Osteocyte (in vitro differentiated cells): ENCODE measurements around the gene LIMS2. TPM values are rescaled to one million over a fixed set of nuclear protein-coding genes. Genes with fewer than 3 reads are reported as not detected.
A peak's percentile ranks its signal among the peaks of the same experiment; 100 is the strongest.

ENCODE experiments used
- DNase-seq: peaks from one replicate; pipeline ENCODE4 v3.0.0; 2021; ENCODE audit warnings: mixed read lengths; ENCODE audit not compliant: unreplicated experiment; ENCODE audit errors: extremely low spot score
- H3K27ac Mint-ChIP-seq: one replicate; pipeline ENCODE4 v1.8.0; 2021; ENCODE audit warnings: mild to moderate bottlenecking, mixed read lengths; ENCODE audit not compliant: unreplicated experiment
- H3K27me3 Mint-ChIP-seq: one replicate; pipeline ENCODE4 v1.8.0; 2021; ENCODE audit warnings: mixed read lengths; ENCODE audit not compliant: unreplicated experiment
- H3K36me3 Mint-ChIP-seq: one replicate; pipeline ENCODE4 v1.8.0; 2021; ENCODE audit warnings: mixed read lengths; ENCODE audit not compliant: unreplicated experiment
- H3K4me1 Mint-ChIP-seq: one replicate; pipeline ENCODE4 v1.8.0; 2021; ENCODE audit warnings: mixed read lengths; ENCODE audit not compliant: unreplicated experiment
- H3K4me3 Mint-ChIP-seq: one replicate; pipeline ENCODE4 v1.8.0; 2021; ENCODE audit warnings: mild to moderate bottlenecking, moderate library complexity, mixed read lengths; ENCODE audit not compliant: unreplicated experiment
- H3K9me3 Mint-ChIP-seq: one replicate; pipeline ENCODE4 v1.8.0; 2021; ENCODE audit warnings: mixed read lengths; ENCODE audit not compliant: unreplicated experiment
- total RNA-seq: library from RNA; stranded (reverse); gene quantifications from 2 replicates; pipeline ENCODE4 v1.2.1, GENCODE V29; 2021
- TF ChIP-seq, protein P1 (sequence below): fragments of 200-600 bp; sonication (generic); IDR thresholded peaks from 2 replicates; pipeline ENCODE4 v1.5.0; 2021; ENCODE audit warnings: antibody characterized with exemption, mild to moderate bottlenecking, moderate library complexity

The LIMS2 gene
- total RNA-seq, 1 donor from 2014 or later: 51.0 TPM

DNA sequence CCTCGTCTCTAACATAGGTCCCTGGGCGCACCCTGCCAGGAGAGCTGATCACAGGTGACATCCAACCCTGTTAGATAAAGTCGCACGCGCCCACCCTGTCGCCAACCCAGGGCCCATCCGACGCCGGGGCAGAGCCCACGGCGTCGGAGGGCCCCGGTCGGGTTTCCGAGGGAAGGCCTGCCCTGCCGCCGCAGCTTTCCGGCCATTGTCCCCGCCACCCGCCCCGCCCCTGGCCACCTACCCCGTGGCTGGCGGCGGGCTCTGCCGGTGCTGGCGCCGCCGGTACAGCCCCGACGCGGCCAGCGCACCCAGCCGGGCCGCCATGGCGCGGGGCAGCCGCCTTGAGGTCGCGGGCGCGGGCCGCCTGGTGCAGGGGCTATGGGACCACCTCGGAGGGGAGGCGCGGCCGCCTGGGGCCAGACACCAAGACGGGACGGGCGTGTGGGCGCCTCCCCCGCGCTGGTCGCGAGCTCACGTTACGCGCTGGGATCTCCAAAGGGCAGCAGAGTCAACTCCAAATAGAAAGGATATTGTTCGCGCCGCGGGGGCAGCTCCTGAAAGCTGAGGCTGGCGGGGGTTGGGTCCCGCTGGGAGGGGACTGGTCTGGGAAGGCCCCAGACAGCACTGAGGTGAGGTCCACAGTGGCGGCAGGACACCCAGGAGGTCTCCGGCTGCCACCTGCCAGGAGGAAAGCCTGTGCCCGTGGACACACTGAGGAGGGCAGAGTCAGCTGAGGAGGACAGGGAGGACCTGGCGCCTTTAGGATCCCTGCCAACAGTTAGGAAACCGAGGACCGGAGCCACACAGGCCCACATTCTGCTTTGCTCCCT, 11.1 kb downstream of the LIMS2 start:
- peaks cover 5% of the 10 kb centered on the region for H3K36me3 Mint-ChIP-seq
- TF ChIP-seq, protein P1, sequence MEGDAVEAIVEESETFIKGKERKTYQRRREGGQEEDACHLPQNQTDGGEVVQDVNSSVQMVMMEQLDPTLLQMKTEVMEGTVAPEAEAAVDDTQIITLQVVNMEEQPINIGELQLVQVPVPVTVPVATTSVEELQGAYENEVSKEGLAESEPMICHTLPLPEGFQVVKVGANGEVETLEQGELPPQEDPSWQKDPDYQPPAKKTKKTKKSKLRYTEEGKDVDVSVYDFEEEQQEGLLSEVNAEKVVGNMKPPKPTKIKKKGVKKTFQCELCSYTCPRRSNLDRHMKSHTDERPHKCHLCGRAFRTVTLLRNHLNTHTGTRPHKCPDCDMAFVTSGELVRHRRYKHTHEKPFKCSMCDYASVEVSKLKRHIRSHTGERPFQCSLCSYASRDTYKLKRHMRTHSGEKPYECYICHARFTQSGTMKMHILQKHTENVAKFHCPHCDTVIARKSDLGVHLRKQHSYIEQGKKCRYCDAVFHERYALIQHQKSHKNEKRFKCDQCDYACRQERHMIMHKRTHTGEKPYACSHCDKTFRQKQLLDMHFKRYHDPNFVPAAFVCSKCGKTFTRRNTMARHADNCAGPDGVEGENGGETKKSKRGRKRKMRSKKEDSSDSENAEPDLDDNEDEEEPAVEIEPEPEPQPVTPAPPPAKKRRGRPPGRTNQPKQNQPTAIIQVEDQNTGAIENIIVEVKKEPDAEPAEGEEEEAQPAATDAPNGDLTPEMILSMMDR: no peak

DNA sequence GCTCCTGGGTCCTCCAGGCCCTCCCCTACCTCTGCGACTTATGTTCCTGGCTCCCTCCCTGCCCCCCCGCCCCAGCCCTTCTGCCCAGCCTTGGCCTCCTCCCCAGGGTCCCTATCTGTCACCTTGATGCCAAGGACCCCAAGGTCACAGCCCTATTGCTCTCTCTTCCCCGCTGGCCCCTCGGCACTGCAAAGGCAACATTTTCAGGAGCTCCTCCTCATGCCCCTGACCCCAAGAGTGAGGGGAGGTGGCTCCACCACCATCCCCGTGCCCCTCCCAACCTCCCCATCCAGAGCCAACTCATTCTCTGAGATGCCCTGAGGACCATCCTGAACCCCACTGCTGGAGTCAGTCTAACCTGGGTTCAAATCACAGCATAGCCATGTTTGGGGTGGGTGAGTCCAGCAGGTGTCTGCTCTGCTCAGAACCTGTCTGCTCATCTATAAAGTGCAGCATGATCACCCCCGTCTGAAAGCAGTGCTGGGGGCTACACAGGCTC, 11.7 kb downstream of the LIMS2 start:
- no peaks in the 10 kb centered on the region for H3K27me3 Mint-ChIP-seq
- no peak overlapping the region for H3K4me3 Mint-ChIP-seq
- H3K27ac Mint-ChIP-seq: peak overlapping the region; percentile 44
- no peak for DNase-seq
- TF ChIP-seq, protein P1: no peak
- peaks cover 47% of the 10 kb centered on the region for H3K4me1 Mint-ChIP-seq
- peaks cover 5% of the 10 kb centered on the region for H3K36me3 Mint-ChIP-seq
- no peaks in the 10 kb centered on the region for H3K9me3 Mint-ChIP-seq

More for the DNA sequence above, 11.1 kb downstream of the LIMS2 start:
- Mint-ChIP-seq H3K9me3 (no peaks in the 10 kb centered on the region), H3K4me3 (no peak overlapping the region), H3K4me1 (peaks cover 43% of the 10 kb centered on the region), H3K27me3 (no peaks in the 10 kb centered on the region), H3K27ac (no peak overlapping the region)
- DNase-seq: no peak

DNA sequence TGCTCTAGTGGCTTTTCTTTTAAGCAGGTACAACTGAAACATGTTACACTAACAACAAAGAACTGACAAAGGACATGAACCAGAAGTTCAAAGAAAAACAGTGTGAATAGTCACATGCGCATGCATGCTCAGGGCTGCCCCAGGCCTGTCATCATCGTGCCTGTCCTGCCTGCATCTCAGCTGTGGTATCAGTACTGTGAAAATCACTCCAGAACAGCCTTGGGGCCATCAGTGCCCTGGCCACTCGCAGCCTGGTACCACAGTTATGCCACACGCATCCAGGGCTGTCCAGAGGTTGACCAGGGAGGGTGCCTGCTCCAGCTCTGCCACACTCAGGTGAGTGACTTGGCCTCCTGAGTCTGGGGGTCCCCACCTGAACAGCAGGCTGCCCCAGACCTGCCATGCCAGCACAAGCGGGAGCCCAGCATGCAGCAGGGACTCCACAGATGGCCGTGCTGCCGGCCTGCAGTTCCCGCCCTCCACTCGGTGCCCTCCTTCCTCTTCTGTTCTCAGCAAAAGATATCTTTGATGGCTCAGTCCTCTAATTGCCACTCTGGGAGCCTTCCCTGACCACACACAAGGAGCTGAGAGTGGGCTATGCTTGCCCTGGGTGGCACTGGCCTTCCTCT, 12.3 kb downstream of the LIMS2 start:
- Mint-ChIP-seq H3K4me1 (peaks cover 47% of the 10 kb centered on the region), H3K27me3 (no peaks in the 10 kb centered on the region), H3K27ac (peak overlapping the region; percentile 44), H3K9me3 (no peaks in the 10 kb centered on the region), H3K4me3 (no peak overlapping the region), H3K36me3 (peaks cover 5% of the 10 kb centered on the region)
- DNase-seq: no peak
- TF ChIP-seq, protein P1: no peak

DNA sequence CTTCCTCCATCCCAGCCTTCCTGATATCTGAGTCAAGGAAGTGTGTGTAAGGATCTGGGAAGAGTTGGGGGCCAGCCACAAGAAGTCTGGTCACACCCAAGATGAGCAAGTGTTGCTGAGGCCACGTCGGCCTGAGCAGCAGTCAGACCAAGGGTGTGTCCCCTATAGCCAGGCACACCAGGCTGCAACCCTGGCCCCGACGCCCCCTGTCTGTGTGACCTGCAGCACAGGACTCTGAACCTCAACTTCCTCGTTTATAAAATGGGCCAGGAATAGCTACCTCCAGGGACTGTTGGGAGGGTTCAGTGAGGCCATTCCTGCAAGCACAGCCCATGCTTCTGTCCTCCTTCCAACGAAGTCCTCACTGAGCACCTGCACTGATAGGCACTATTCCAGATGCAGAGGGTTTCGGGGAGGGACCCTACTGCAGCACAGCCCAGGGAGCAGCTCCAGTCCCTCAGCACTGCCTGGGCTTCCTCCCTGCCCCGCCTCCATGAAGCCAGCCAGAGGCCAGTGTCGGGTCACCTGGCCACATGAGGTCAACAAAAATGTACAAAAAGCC, 13.3 kb downstream of the LIMS2 start:
- no peak overlapping the region for H3K4me3 Mint-ChIP-seq
- no peak for DNase-seq
- peaks cover 2% of the 10 kb centered on the region for H3K36me3 Mint-ChIP-seq
- H3K27me3 Mint-ChIP-seq: no peaks in the 10 kb centered on the region
- peak overlapping the region; percentile 47 for H3K27ac Mint-ChIP-seq
- H3K4me1 Mint-ChIP-seq: peaks cover 47% of the 10 kb centered on the region
- H3K9me3 Mint-ChIP-seq: no peaks in the 10 kb centered on the region
- TF ChIP-seq, protein P1: no peak
